NCI-H1417 (cell line): ENCODE measurements around the gene PHGDH.
A peak's percentile ranks its signal among the peaks of the same experiment; 100 is the strongest.

ENCODE experiments used
- DNase-seq, 3 experiments: peaks; one replicate each; lab custom pipeline; 2025; lab: John Stamatoyannopoulos, UW

Gene PHGDH

DNA sequence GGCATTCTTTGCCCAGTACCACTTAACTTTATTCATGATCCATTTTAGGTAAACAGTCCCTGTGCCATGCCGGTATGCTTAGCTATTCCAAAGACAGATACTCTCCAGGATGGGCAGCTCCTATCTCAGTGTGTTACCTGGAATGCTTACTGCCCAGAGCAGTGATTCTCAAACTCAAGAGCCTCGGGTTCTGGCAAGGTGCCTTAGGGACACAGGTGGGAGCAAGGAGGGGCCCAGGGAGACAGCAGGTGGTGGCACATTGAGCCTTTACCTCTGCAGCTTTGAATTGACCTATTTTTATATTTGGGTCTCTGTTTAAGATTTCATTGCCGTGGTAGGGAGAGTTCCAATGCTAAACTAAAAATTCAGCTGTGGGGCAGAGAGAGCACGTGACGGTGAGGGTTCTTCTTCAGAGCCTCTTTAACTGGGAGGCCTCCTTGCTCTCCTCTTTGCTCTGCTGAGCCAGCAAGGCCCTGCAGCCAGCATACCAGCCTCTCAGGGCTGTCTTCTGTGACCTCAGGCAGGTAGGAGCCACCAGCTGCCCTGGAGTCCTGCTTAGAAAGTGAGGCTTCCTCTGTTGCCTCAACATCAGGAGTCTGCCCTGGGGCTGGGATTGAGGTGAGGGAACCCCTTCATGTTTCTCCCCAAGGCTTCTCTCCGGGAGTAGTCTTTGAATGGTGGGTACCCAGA is 20.2 kb downstream of the PHGDH start:
- DNase-seq, result no peak

DNA sequence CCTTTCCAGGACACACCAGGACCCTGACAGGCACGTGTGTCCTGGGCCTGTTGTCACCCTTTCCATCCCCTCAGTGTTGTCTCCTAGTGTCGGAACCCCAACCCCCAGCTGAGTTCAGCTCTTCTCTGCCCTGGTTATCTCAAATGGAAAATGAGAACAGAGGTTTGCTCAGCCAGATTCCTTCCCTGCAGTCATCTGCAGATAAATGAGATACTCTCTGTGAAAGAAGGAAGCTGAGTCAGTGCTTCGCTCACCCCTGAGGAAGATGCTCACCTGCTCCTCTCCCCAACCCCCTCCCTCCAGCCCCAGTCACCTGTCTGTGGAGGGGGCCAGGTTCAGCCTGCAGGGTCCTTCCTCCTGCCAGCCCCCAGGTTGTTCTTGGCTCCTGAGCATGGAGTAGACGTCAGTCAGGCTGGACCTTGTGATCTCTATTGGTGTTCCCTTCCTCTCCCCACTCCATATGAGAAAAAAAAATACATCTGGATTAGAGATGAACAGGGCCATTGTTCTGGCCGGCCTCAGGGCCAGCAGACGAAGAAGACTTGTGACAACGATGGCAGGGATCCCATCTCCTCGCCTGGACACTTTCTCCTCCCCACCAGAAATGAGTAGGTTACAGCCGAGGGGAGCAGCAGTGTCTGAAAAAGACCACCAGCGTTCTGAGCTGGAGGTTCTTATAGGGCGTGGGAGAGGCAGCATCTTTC is 20.9 kb downstream of the PHGDH start:
- no peak for DNase-seq

DNA sequence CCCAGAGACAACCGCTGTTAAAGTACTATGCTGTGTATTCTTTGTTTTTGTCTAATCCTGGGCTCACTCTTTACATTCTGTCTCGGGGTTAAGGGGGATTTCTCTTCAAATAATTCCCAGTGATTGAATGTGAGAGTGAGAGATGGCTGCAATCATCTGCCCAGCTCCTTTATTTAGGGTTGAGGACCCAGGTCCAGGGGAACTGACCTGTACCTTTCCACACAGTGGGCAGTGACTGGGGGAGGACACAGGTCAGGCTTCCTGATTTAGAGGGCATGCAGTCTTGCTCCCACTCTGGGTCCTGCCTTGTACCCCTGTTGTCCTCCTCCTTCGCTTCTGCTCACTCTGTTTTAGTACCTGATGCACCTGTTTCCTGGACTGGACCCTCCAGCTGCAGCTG is 22.0 kb downstream of the PHGDH start:
- DNase-seq, result no peak

DNA sequence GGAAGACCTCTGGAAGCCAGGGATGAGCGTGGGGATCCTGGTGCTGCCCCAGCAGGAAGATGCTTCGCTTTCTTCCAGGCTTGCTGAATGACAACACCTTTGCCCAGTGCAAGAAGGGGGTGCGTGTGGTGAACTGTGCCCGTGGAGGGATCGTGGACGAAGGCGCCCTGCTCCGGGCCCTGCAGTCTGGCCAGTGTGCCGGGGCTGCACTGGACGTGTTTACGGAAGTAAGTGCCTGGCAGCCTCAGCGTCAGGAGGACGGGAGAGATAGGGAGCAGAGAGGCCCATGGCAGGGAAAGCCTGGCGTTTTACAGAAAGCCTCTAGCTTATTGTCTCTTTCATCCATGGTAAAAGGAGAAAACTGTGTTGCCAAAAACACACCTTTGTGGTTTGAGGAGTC is 23.5 kb downstream of the PHGDH start:
- DNase-seq, result no peak

DNA sequence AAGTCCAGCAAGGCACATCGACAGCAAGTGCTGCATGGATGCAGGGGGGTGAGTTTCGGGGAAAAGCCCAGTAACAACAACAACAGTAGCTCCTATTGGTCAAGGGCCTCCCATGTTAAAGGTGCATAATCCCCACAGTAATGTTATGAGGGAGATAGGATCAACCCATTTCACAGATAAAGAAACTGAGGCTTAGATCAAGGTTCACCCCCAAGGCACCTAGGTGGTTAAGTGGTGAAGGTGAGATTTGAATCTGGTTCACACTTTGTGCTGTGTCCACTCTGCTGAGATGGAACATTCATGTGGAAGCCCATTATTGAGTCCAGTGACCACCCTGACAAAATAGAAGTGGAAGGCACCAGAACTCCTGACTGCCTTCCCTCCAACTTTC is 24.9 kb downstream of the PHGDH start:
- no peak for DNase-seq

GRCh38 chr1:119737040-119737682 is 25.4 kb downstream of the PHGDH start:
- DNase-seq, result peak in 1 of 3 experiments; percentile 17

- DNase-seq, result no peak
Observed at GRCh38 chr1:119738100-119738720, 26.5 kb downstream of the PHGDH start.

DNA sequence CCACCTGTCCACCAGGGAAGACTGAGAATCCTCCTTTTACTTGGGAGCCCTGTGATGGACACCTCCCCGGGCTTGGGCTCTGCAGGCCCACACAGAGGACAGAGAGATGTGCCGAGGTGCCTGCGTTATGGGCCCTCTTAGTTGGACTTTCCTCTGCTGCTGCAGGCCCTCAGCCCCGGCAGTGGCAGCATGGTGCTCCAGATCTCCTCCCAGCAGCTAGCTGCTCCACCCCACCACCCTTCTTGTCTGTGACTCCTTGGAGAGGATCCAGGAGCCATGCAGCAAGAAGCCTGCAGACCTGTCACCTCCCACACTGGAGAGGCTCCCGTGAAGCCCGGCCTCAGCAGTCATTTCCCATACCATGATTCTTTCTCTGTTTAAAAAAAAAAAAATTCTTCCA is 27.4 kb downstream of the PHGDH start:
- DNase-seq, result no peak

GRCh38 chr1:119740261-119740660 is 28.5 kb downstream of the PHGDH start:
- no peak for DNase-seq

GRCh38 chr1:119740896-119741780 is 29.4 kb downstream of the PHGDH start:
- no peak for DNase-seq

DNA sequence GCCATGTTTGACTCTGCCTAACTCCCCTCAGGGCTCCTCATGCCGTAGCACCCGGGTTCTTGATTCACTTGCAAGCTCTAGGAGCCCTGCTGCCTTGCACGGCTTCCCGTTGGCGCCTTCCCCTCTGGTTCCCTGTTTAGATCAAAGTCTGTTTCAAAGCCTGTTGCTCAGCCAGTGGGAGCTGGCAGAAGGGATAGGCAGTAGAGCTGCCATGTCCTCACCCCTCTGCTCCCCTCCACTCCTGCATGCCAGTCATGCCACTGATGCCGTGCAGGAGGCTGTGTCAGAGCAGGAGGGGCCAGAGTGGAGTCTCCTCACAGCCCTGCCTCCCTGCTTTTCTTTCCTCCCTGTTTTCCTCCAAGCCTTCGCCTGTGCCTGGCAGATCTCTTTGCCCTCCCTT is 30.5 kb downstream of the PHGDH start:
- DNase-seq, result no peak

DNA sequence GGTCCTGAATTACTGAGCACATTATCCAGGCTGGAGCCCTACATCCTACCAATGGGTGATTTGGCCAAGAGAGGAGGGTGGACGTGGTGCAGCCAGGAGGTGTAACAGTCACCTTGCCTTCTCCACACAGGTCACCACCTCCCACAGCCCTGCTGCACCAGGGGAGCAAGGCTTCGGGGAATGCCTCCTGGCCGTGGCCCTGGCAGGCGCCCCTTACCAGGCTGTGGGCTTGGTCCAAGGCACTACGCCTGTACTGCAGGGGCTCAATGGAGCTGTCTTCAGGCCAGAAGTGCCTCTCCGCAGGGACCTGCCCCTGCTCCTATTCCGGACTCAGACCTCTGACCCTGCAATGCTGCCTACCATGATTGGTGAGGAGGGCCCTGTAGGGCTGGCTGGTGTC is 30.9 kb downstream of the PHGDH start:
- DNase-seq, result no peak

DNA sequence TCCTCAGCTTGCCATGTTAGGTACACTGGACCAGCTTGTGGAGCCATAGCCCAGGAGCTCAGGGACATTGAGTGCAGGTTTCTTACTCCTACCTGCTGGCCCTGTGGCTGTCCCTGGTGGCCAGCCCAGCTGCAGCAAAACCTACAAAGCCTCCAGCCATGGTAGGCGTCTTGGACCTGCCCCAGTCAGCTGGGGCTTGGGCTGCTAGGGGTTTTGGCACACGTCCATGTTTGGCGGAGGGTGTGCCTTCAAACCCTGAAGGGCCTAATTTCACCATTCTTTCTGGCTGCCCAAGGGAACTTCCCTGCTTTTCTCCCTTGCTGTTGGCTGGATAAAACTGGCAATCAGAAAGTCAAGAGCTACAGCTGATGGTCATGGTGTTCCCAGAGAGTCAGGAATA is 31.6 kb downstream of the PHGDH start:
- DNase-seq, result peak in 1 of 3 experiments; percentile 17

GRCh38 chr1:119743776-119744597 is 32.3 kb downstream of the PHGDH start:
- DNase-seq, result peak; percentile 57 to 82 (median 80)

- no peak for DNase-seq
Observed at GRCh38 chr1:119744598-119744942, 32.8 kb downstream of the PHGDH start.

DNA sequence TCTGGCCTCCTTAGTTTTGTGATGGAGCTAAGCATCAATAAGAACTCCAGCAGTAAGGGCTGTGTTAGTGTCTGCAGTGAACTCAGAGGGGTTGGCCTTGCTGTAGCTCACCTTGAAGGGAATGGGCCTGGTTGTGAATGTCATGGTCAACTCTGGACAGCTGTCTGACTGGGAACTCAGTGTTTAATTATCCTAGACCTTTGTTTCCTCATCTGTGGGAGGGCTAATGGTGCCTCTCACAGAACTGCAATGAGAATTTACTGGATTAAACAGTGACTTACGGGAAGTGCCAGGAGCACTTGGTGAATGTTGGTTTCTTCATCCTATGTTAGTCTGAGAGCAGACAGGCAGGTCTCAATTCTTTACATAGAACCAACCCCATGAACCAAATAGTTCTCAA is 33.3 kb downstream of the PHGDH start:
- DNase-seq, result peak in 1 of 3 experiments; percentile 23

DNA sequence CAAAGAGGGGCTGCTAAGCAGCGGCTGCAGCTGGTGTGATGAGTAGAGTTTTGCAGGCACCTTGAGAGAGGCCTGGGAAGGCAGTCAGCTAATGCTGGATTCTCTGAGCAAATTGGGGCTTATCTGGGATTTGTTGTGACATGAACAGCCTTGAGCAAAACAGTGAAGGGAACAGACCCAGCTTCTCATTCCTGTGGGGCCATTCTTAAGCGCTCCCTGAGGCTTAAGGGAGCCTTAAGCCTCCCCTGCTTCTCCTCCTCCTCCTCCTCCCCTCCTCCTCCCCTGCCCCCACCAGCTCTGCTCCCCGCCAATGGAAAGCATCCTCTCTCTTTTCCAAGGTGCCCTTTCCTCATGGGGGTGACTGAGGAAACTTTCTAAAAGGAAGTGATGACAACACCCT is 35.7 kb downstream of the PHGDH start:
- no peak for DNase-seq

DNA sequence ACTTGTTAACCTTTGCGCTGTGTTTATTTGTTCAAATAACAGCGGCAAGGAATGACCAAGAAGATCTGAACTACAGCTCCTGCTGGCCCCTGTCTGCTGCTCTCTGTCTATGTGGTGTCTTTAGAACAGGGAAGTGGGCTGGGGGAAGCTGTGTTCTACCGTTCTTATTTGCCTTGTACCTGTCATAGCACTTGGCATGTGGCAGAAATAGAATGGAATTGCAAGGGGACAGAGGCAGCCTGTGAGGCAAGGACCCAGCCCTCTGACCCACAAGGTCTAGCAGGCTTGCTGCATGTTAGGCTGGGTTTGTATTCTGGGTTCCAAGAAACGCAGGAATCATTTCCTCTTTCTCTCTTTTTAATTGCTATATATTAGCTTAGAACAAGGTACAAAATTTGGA is 36.3 kb downstream of the PHGDH start:
- DNase-seq, result no peak

- DNase-seq, result no peak
Observed at GRCh38 chr1:119752592-119752991, 40.9 kb downstream of the PHGDH start.

DNA sequence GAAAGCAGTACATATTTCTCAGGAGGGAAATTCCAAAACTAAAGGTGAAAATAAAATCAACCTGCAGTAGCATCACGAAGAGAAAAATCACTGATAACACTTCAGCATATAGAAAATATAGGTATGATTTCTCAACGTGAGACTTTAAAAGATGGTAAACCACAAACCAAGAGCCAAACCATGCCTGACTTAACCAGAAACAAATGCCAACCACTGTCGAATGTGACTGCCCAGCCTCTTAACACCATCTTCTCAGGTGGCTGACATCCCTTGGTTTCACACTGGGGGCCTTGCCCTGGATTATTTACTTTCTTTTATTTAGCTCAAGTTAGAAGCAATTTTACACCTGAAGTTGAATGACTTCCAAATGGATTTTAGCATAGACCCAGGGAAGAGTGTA is 46.9 kb downstream of the PHGDH start:
- no peak for DNase-seq

GRCh38 chr1:119762409-119762808 is 50.7 kb downstream of the PHGDH start:
- DNase-seq, result no peak
